CD4-positive, alpha-beta T cell treated with Interleukin-6 for 4 hours (primary cell): ENCODE data around the gene SYK.
"Not testable (repeated sequence)": the region's sequence is repeated elsewhere in the genome, so short reads cannot be mapped to it uniquely, and the experiment has no call there.

Experiments used
- DNase-seq: peaks from one replicate; pipeline ENCODE4 v3.0.0-alpha.2; 2020; ENCODE audit warnings: mixed read lengths

SYK gene

GRCh38 chr9:90882991-90883600 lies 81.5 kb downstream of the SYK start:
- no peak for DNase-seq

- DNase-seq: no peak
These were observed 82.0 kb downstream of the SYK start for GRCh38 chr9:90883661-90884060.

- no peak for DNase-seq
These were observed 82.6 kb downstream of the SYK start for GRCh38 chr9:90884178-90884577.

- not testable (repeated sequence) for DNase-seq
These were observed 85.2 kb downstream of the SYK start for GRCh38 chr9:90886868-90887267.

GRCh38 chr9:90888941-90889340 lies 87.3 kb downstream of the SYK start:
- no peak for DNase-seq

- no peak for DNase-seq
These were observed 88.7 kb downstream of the SYK start for GRCh38 chr9:90890146-90890810.

- DNase-seq: no peak
These were observed 89.9 kb downstream of the SYK start for GRCh38 chr9:90891308-90892040.

GRCh38 chr9:90892918-90893317 lies 91.3 kb downstream of the SYK start:
- DNase-seq: no peak

GRCh38 chr9:90893706-90894105 lies 92.1 kb downstream of the SYK start:
- no peak for DNase-seq

GRCh38 chr9:90894986-90895687 lies 93.5 kb downstream of the SYK start:
- DNase-seq: no peak

- DNase-seq: no peak
These were observed 94.2 kb downstream of the SYK start for GRCh38 chr9:90895786-90896185.

- DNase-seq: no peak
These were observed 94.6 kb downstream of the SYK start for GRCh38 chr9:90896231-90896630.

- no peak for DNase-seq
These were observed 96.6 kb downstream of the SYK start for GRCh38 chr9:90898228-90898627.

- no peak for DNase-seq
These were observed 97.7 kb downstream of the SYK start for GRCh38 chr9:90899287-90899686.

GRCh38 chr9:90900130-90900529 lies 98.5 kb downstream of the SYK start:
- no peak for DNase-seq

- DNase-seq: no peak
These were observed 100.3 kb downstream of the SYK start for GRCh38 chr9:90901933-90902332.

GRCh38 chr9:90903766-90904424 lies 102.3 kb downstream of the SYK start:
- DNase-seq: no peak

GRCh38 chr9:90904706-90905478 lies 103.3 kb downstream of the SYK start:
- no peak for DNase-seq

GRCh38 chr9:90905822-90906221 lies 104.2 kb downstream of the SYK start:
- DNase-seq: no peak

- DNase-seq: no peak
These were observed 104.9 kb downstream of the SYK start for GRCh38 chr9:90906316-90907055.

- DNase-seq: no peak
These were observed 105.4 kb downstream of the SYK start for GRCh38 chr9:90907056-90907445.
